PC-3 (cell line): ENCODE data around the gene MYOF. TPM values are rescaled to one million over a fixed set of nuclear protein-coding genes. Genes with fewer than 3 reads are reported as not detected.
"Not testable (repeated sequence)": the region's sequence is repeated elsewhere in the genome, so short reads cannot be mapped to it uniquely, and the experiment has no call there.

Experiments used
- ATAC-seq: fragments of 200-7000 bp; cut with Tn5 transposase; 2 replicates; pipeline ENCODE4 v1.9.1; 2020; ENCODE audit warnings: mild to moderate bottlenecking, moderate library complexity
- BruUV-seq: library from RNA; stranded (reverse); fragments of 400-500 nt; replicated peaks from 2 replicates; lab custom pipeline; 2021; lab: Mats Ljungman, UMichigan
- CTCF ChIA-PET: fragments of 300-600 bp; sonication (Branson Sonifier 250); formaldehyde crosslinking; loops from one replicate; lab custom pipeline; 2022; ENCODE audit warnings: antibody characterized with exemption; lab: Charles Lee
- POLR2A ChIA-PET: fragments of 300-600 bp; sonication (Branson Sonifier 250); formaldehyde crosslinking; loops from one replicate; lab custom pipeline; 2022; ENCODE audit warnings: antibody characterized with exemption; ENCODE audit not compliant: unreplicated experiment; lab: Charles Lee
- DNase-seq: peaks from one replicate; pipeline ENCODE4 v3.0.0-alpha.2; 2015
- H2AFZ ChIP-seq: fragments of 300-600 bp; sonication (generic); 2 replicates; pipeline ENCODE4 v1.6.0; 2016; ENCODE audit warnings: antibody characterized with exemption, low read length
- H3F3A ChIP-seq: fragments of 300-600 bp; sonication (generic); one replicate; pipeline ENCODE4 v1.6.0; 2017; ENCODE audit warnings: antibody characterized with exemption, low read length, control low read depth, mild to moderate bottlenecking; ENCODE audit not compliant: unreplicated experiment
- H3K27ac ChIP-seq: fragments of 300-600 bp; sonication (generic); 2 replicates; pipeline ENCODE4 v1.5.1; 2016; ENCODE audit warnings: mild to moderate bottlenecking, low read length
- H3K27me3 ChIP-seq: fragments of 300-600 bp; sonication (generic); 2 replicates; pipeline ENCODE4 v1.6.1; 2016; ENCODE audit warnings: low read length, mixed read lengths
- H3K36me3 ChIP-seq: fragments of 300-600 bp; sonication (generic); 2 replicates; pipeline ENCODE4 v1.6.1; 2016; ENCODE audit warnings: low read depth, mixed run types, low read length, mixed read lengths
- H3K4me1 ChIP-seq: fragments of 300-600 bp; sonication (generic); 2 replicates; pipeline ENCODE4 v1.5.1; 2016; ENCODE audit warnings: low read length; ENCODE audit not compliant: insufficient read depth
- H3K4me2 ChIP-seq: fragments of 300-600 bp; sonication (generic); 2 replicates; pipeline ENCODE4 v1.6.0; 2016; ENCODE audit warnings: low read length
- H3K4me3 ChIP-seq: fragments of 300-600 bp; sonication (generic); 2 replicates; pipeline ENCODE4 v1.5.1; 2016; ENCODE audit warnings: mild to moderate bottlenecking, low read length, mixed read lengths
- H3K79me2 ChIP-seq: fragments of 300-600 bp; sonication (generic); 2 replicates; pipeline ENCODE4 v1.6.1; 2017; ENCODE audit warnings: low read length, mixed read lengths
- H3K9ac ChIP-seq: fragments of 300-600 bp; sonication (generic); 2 replicates; pipeline ENCODE4 v1.6.0; 2016; ENCODE audit warnings: mild to moderate bottlenecking, low read length
- H3K9me2 ChIP-seq: fragments of 300-600 bp; sonication (generic); replicated peaks from 2 replicates; pipeline ENCODE4 v1.6.1; 2016; ENCODE audit warnings: mixed run types, low read length, mixed read lengths
- H3K9me3 ChIP-seq: fragments of 300-600 bp; sonication (generic); 2 replicates; pipeline ENCODE4 v1.6.1; 2016; ENCODE audit warnings: low read length, mixed read lengths
- H4K20me1 ChIP-seq: fragments of 300-600 bp; sonication (generic); 2 replicates; pipeline ENCODE4 v1.6.1; 2016; ENCODE audit warnings: low read length, mixed read lengths
- CTCF ChIP-seq: fragments of 300-600 bp; sonication (generic); conservative IDR thresholded peaks from 2 replicates; pipeline ENCODE4 v1.5.1; 2017; ENCODE audit warnings: antibody characterized with exemption, low read depth, mild to moderate bottlenecking, low read length
- EZH2 ChIP-seq: fragments of 300-600 bp; sonication (generic); IDR thresholded peaks from one replicate; pipeline ENCODE4 v1.6.1; 2017; ENCODE audit warnings: antibody characterized with exemption, mild to moderate bottlenecking, low read length; ENCODE audit not compliant: unreplicated experiment
- EZH2phosphoT487 ChIP-seq: fragments of 300-600 bp; sonication (generic); IDR thresholded peaks from 2 replicates; pipeline ENCODE4 v1.6.1; 2018; ENCODE audit warnings: mild to moderate bottlenecking, antibody characterized with exemption, low read length, borderline replicate concordance
- intact Hi-C: fragments of 100-400 bp; cut with micrococcal nuclease; formaldehyde crosslinking; loops from 2 replicates; pipeline ENCODE4 v1.9.0; 2023
- total RNA-seq: library from RNA; depleted of rRNA; stranded (reverse); fragments of >200 nt; gene quantifications from 2 replicates; pipeline ENCODE4 v1.2.3, GENCODE V29; 2014

The MYOF gene
- total RNA-seq, 1 experiment from 2014 or later, result 174 TPM

GRCh38 chr10:93288679-93289634, 193.2 kb downstream of the MYOF start:
- Histone ChIP-seq H3K9me2 (no peaks in the 10 kb centered on the region), H3K79me2 (no peaks in the 10 kb centered on the region), H3K4me2 (peak overlapping the region; percentile 59), H3K4me3 (no peak overlapping the region), H3K27me3 (no peaks in the 10 kb centered on the region), H3K36me3 (no peaks in the 10 kb centered on the region), H2AFZ (peak overlapping the region; percentile 66), H3K4me1 (peaks cover 10% of the 10 kb centered on the region), H3K27ac (no peak overlapping the region), H3K9ac (no peak overlapping the region), H4K20me1 (no peaks in the 10 kb centered on the region), H3K9me3 (no peaks in the 10 kb centered on the region), H3F3A (no peaks in the 10 kb centered on the region)
- intact Hi-C loops, result loop anchor here (1.0 to 5.0 kb wide), 3 partner anchors 174 to 402 kb away; no protein-coding TSS in a partner anchor
- ATAC-seq (peak; percentile 97), DNase-seq (peak; percentile 92)
- TF ChIP-seq CTCF (peak; percentile 75), EZH2phosphoT487 (no peak)
- POLR2A ChIA-PET, result no interaction called here
- no TSS peak for BruUV-seq
- CTCF ChIA-PET, result no interaction called here

- Histone ChIP-seq H2AFZ (no peak overlapping the region), H3K27ac (no peak overlapping the region), H3K36me3 (no peaks in the 10 kb centered on the region), H3K4me2 (no peak overlapping the region), H3K4me3 (no peak overlapping the region), H3K4me1 (peaks cover 6% of the 10 kb centered on the region; the same call in 1 of the 2 replicates), H3K9me3 (no peaks in the 10 kb centered on the region), H3K9me2 (no peaks in the 10 kb centered on the region), H3K79me2 (no peaks in the 10 kb centered on the region), H3K27me3 (no peaks in the 10 kb centered on the region), H3F3A (no peaks in the 10 kb centered on the region), H3K9ac (no peak overlapping the region), H4K20me1 (no peaks in the 10 kb centered on the region)
- TF ChIP-seq EZH2phosphoT487 (no peak), EZH2 (no peak), CTCF (no peak)
- intact Hi-C loops, result loop anchor here (5.0 kb wide), 1 partner anchor 400 kb away; no protein-coding TSS in a partner anchor
- ChIA-PET POLR2A (no interaction called here), CTCF (no interaction called here)
- no TSS peak for BruUV-seq
- ATAC-seq (no peak), DNase-seq (no peak)
These were observed 194.4 kb downstream of the MYOF start for GRCh38 chr10:93287775-93288174.

GRCh38 chr10:93284246-93284645, 197.9 kb downstream of the MYOF start:
- H3K9me2 ChIP-seq, H3K9ac ChIP-seq, H3K4me2 ChIP-seq, POLR2A ChIA-PET, BruUV-seq, H3K4me1 ChIP-seq, H3K79me2 ChIP-seq, H2AFZ ChIP-seq, H3K36me3 ChIP-seq, H3K27ac ChIP-seq, H3K4me3 ChIP-seq, H3F3A ChIP-seq, H3K27me3 ChIP-seq, ATAC-seq, DNase-seq, CTCF ChIA-PET, intact Hi-C loops, H4K20me1 ChIP-seq, H3K9me3 ChIP-seq: not testable (repeated sequence)
